GM19463 (cell line): Measurements from ENCODE around the gene IRF2BP2.

Source experiments
- ATAC-seq: cut with Tn5 transposase; IDR thresholded peaks from one replicate; pipeline ENCODE4 v1.9.1; 2021; ENCODE audit warnings: mild to moderate bottlenecking, moderate library complexity; ENCODE audit not compliant: unreplicated experiment

The IRF2BP2 gene

DNA sequence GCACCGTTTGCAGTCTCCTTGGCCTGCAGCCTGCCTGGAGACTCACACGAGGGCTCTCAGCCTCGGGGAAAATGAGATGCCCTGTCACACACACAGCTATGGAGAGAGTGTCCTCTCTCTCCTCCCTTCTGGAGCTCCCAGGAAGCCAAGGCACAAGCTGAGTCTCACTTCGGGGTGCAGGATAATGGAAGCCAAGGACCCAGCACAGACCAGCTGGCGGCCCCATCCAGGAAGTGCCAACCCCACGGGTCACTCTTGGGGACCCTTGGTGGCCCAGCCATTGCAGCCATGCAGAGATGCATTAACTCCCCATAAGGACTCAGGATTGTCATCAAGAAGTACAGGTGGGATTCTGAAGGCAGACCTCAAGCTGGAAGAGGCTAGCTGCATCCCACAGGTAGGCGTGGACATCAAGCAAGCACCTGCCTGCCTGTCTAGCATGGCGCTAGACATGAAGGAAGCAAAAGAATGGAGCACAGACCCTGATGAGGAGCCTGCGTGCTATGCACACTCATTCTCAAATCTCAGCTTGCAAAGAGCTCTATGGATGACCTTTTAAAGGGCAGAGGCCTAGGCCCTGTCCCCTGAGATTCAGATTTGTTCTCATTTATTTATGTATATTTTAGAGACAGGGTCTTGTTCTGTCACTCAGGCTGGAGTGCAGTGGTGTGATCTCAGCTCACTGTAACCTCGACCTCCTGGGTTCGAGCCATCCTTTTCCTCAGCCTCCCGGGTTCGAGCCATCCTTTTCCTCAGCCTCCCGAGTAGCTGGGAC, 49.9 kb downstream of the IRF2BP2 start:
- ATAC-seq, result no peak

GRCh38 chr1:234559152-234559901, 50.7 kb downstream of the IRF2BP2 start:
- ATAC-seq, result no peak

- ATAC-seq, result no peak
Measured at GRCh38 chr1:234558330-234558836, 51.6 kb downstream of the IRF2BP2 start.

- no peak for ATAC-seq
Measured at GRCh38 chr1:234556245-234556943, 53.6 kb downstream of the IRF2BP2 start.

DNA sequence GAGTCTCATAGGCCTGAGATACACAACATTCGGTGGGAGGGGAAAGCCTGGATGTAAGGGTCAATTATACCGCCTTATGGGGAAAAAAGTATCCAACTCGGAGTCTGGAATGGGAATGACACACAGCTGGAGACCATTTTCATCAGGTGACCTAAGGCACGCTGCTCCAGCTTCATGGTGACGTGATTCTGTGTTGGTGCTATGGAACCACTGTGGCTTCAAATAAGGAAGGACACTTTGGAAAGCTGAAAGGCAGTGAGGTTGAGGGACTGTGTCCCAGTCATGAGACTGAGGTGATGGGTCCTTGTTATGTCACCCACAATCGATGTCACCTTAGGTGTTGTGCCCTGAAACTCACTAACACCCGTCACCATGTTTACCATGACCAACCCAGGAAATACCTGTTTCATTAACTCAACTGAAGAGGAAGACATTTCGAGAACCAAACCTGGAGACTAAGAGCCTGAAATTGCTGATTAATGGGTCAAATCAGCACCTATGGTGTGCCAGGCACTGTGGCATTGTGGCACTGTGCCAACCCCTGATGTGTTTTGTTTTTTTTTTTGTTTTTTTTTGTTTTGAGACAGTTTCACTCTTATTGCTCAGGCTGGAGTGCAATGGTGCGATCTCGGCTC, 54.5 kb downstream of the IRF2BP2 start:
- ATAC-seq, result no peak

DNA sequence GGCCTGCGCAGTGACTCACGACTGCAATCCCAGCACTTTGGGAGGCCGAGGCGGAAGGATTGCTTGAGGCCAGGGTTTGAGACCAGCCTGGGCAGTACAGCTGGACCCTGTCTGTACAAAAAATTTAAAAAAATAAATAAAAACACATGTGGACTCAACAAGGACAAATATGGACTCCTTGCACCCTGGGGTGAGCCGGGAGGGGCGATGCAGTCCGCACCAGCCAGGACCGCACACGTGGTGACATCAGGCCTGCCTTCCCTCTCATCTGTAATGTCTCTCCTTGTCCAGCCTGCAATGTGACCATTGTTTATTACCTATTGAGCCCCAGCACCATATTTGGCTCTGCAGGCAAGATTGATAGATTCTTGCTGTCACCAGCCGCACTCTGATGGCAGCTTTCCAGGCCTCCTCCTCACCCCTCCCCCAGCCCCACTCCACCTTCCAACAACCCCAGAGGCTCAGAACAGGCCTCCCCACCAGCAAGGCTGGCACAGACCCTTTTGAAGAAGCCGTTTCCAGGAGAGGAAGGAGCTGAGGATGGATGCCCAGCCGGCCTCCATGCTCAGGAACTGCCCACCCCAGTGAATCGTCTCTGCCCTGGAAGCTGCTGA, 55.2 kb downstream of the IRF2BP2 start:
- ATAC-seq, result no peak
